ENCODE measurements around the gene AOX1. TPM values are rescaled to one million over a fixed set of nuclear protein-coding genes. Genes with fewer than 3 reads are reported as not detected.
"Not testable (repeated sequence)": the region's sequence is repeated elsewhere in the genome, so short reads cannot be mapped to it uniquely, and the experiment has no call there.

The AOX1 gene
- total RNA-seq (not detected), polyA plus RNA-seq (not detected)

- peak within 1 kb of the TSS; percentile 79 to 84 (median 82) for H3K4me3 Mint-ChIP-seq
- DNase-seq (peak in 2 of 3 donors; percentile 5 to 23), ATAC-seq (ENCODE audit: low read depth in 2 of 2) (no peak)
- H3K9me3 Mint-ChIP-seq, result no peaks in the 10 kb centered on the region
- Histone ChIP-seq H3K4me1 (ENCODE audit: control insufficient read depth, insufficient read depth, low read length, poor library complexity, severe bottlenecking) (peaks cover 10% of the 10 kb centered on the region), H3K36me3 (ENCODE audit: control insufficient read depth, insufficient read depth, low read length) (no peaks in the 10 kb centered on the region), H3K27ac (ENCODE audit: insufficient read depth, low read length, poor library complexity, severe bottlenecking) (no peak within 1 kb of the TSS), H3K4me3 (ENCODE audit: low read depth, low read length) (peak within 1 kb of the TSS; percentile 84), H3K27me3 (ENCODE audit: control insufficient read depth, insufficient read depth, low read length) (peaks cover 8% of the 10 kb centered on the region), H3K9me3 (ENCODE audit: control insufficient read depth in 2 of 2, low read length in 2 of 2) (no peaks in the 10 kb centered on the region)
- peaks cover 25% of the 10 kb centered on the region for H3K27me3 Mint-ChIP-seq
- peaks cover 4 to 8% (median 5%) of the 10 kb centered on the region in 4 donors for H3K4me1 Mint-ChIP-seq
- H3K36me3 Mint-ChIP-seq, result peaks cover 9% of the 10 kb centered on the region
- H3K27ac Mint-ChIP-seq, result peak within 1 kb of the TSS in 2 of 3 donors; percentile 25 to 43
These were observed at the start of gene AOX1 for GRCh38 chr2:200585730-200586643. TSS of gene AOX1 (plus strand) at chr2:200586014. CDS start at chr2:200586109, 95 bp downstream.

- DNase-seq, result no peak
- Mint-ChIP-seq H3K4me3 (no peak overlapping the region), H3K27me3 (no peaks in the 10 kb centered on the region), H3K9me3 (peaks cover 0 to 2% (median 0%) of the 10 kb centered on the region in 7 donors), H3K4me1 (no peaks in the 10 kb centered on the region), H3K36me3 (peaks cover 26% of the 10 kb centered on the region), H3K27ac (no peak overlapping the region)
- Histone ChIP-seq H3K4me3 (ENCODE audit: low read depth, low read length) (no peak overlapping the region), H3K4me1 (ENCODE audit: control insufficient read depth, insufficient read depth, low read length, poor library complexity, severe bottlenecking) (no peaks in the 10 kb centered on the region), H3K27me3 (ENCODE audit: control insufficient read depth, insufficient read depth, low read length) (no peaks in the 10 kb centered on the region), H3K9me3 (ENCODE audit: control insufficient read depth in 2 of 2, low read length in 2 of 2) (no peaks in the 10 kb centered on the region), H3K36me3 (ENCODE audit: control insufficient read depth, insufficient read depth, low read length) (peaks cover 5% of the 10 kb centered on the region), H3K27ac (ENCODE audit: insufficient read depth, low read length, poor library complexity, severe bottlenecking) (no peak overlapping the region)
- ATAC-seq (ENCODE audit: low read depth in 2 of 2), result no peak
These were observed 47.7 kb upstream of the AOX1 start for GRCh38 chr2:200538139-200538538.

- DNase-seq (no peak), ATAC-seq (ENCODE audit: low read depth in 2 of 2) (no peak)
- H3K9me3 Mint-ChIP-seq, result peaks cover 0 to 2% (median 0%) of the 10 kb centered on the region in 7 donors
- H3K4me3 ChIP-seq (ENCODE audit: low read depth, low read length), result no peak overlapping the region
- H3K27ac ChIP-seq (ENCODE audit: insufficient read depth, low read length, poor library complexity, severe bottlenecking), result no peak overlapping the region
- no peaks in the 10 kb centered on the region for H3K4me1 Mint-ChIP-seq
- peaks cover 26% of the 10 kb centered on the region for H3K36me3 Mint-ChIP-seq
- no peaks in the 10 kb centered on the region for H3K4me1 ChIP-seq (ENCODE audit: control insufficient read depth, insufficient read depth, low read length, poor library complexity, severe bottlenecking)
- H3K36me3 ChIP-seq (ENCODE audit: control insufficient read depth, insufficient read depth, low read length), result peaks cover 4% of the 10 kb centered on the region
- no peak overlapping the region for H3K4me3 Mint-ChIP-seq
- no peaks in the 10 kb centered on the region for H3K9me3 ChIP-seq (ENCODE audit: control insufficient read depth in 2 of 2, low read length in 2 of 2)
- H3K27me3 ChIP-seq (ENCODE audit: control insufficient read depth, insufficient read depth, low read length), result no peaks in the 10 kb centered on the region
- H3K27ac Mint-ChIP-seq, result no peak overlapping the region
- no peaks in the 10 kb centered on the region for H3K27me3 Mint-ChIP-seq
These were observed 45.0 kb upstream of the AOX1 start for GRCh38 chr2:200540793-200541192.

- not testable (repeated sequence) for H3K27ac Mint-ChIP-seq; H3K4me1 Mint-ChIP-seq; H3K27me3 Mint-ChIP-seq; H3K36me3 ChIP-seq (ENCODE audit: control insufficient read depth, insufficient read depth, low read length); H3K4me3 Mint-ChIP-seq; H3K4me1 ChIP-seq (ENCODE audit: control insufficient read depth, insufficient read depth, low read length, poor library complexity, severe bottlenecking); H3K27me3 ChIP-seq (ENCODE audit: control insufficient read depth, insufficient read depth, low read length); H3K4me3 ChIP-seq (ENCODE audit: low read depth, low read length); H3K9me3 ChIP-seq (ENCODE audit: control insufficient read depth in 2 of 2, low read length in 2 of 2); DNase-seq; ATAC-seq (ENCODE audit: low read depth in 2 of 2); H3K27ac ChIP-seq (ENCODE audit: insufficient read depth, low read length, poor library complexity, severe bottlenecking); H3K9me3 Mint-ChIP-seq
- peaks cover 26% of the 10 kb centered on the region for H3K36me3 Mint-ChIP-seq
These were observed 19.2 kb upstream of the AOX1 start for GRCh38 chr2:200566596-200566995.

GRCh38 chr2:200567932-200568331 is 17.9 kb upstream of the AOX1 start:
- H3K36me3 Mint-ChIP-seq, result peaks cover 27% of the 10 kb centered on the region
- H3K27me3 Mint-ChIP-seq, result no peaks in the 10 kb centered on the region
- no peak for ATAC-seq (ENCODE audit: low read depth in 2 of 2)
- Histone ChIP-seq H3K4me1 (ENCODE audit: control insufficient read depth, insufficient read depth, low read length, poor library complexity, severe bottlenecking) (no peaks in the 10 kb centered on the region), H3K4me3 (ENCODE audit: low read depth, low read length) (no peak overlapping the region), H3K27me3 (ENCODE audit: control insufficient read depth, insufficient read depth, low read length) (no peaks in the 10 kb centered on the region), H3K9me3 (ENCODE audit: control insufficient read depth in 2 of 2, low read length in 2 of 2) (no peaks in the 10 kb centered on the region), H3K36me3 (ENCODE audit: control insufficient read depth, insufficient read depth, low read length) (no peaks in the 10 kb centered on the region), H3K27ac (ENCODE audit: insufficient read depth, low read length, poor library complexity, severe bottlenecking) (no peak overlapping the region)
- H3K4me1 Mint-ChIP-seq, result peaks cover 0 to 1% (median 0%) of the 10 kb centered on the region in 4 donors
- no peak overlapping the region for H3K4me3 Mint-ChIP-seq
- H3K9me3 Mint-ChIP-seq, result peaks cover 0 to 4% (median 2%) of the 10 kb centered on the region in 7 donors
- no peak for DNase-seq
- H3K27ac Mint-ChIP-seq, result peak overlapping the region in 1 of 3 donors; percentile 27

- Mint-ChIP-seq H3K4me3 (no peak overlapping the region), H3K36me3 (peaks cover 7% of the 10 kb centered on the region), H3K27me3 (no peaks in the 10 kb centered on the region), H3K4me1 (peaks cover 0 to 5% (median 0%) of the 10 kb centered on the region in 4 donors), H3K9me3 (no peaks in the 10 kb centered on the region), H3K27ac (peak overlapping the region in 2 of 3 donors; percentile 39 to 53)
- no peaks in the 10 kb centered on the region for H3K9me3 ChIP-seq (ENCODE audit: control insufficient read depth in 2 of 2, low read length in 2 of 2)
- no peaks in the 10 kb centered on the region for H3K36me3 ChIP-seq (ENCODE audit: control insufficient read depth, insufficient read depth, low read length)
- no peaks in the 10 kb centered on the region for H3K27me3 ChIP-seq (ENCODE audit: control insufficient read depth, insufficient read depth, low read length)
- no peak overlapping the region for H3K4me3 ChIP-seq (ENCODE audit: low read depth, low read length)
- no peak overlapping the region for H3K27ac ChIP-seq (ENCODE audit: insufficient read depth, low read length, poor library complexity, severe bottlenecking)
- no peaks in the 10 kb centered on the region for H3K4me1 ChIP-seq (ENCODE audit: control insufficient read depth, insufficient read depth, low read length, poor library complexity, severe bottlenecking)
- ATAC-seq (ENCODE audit: low read depth in 2 of 2) (no peak), DNase-seq (peak in 2 of 3 donors; percentile 34 to 49)
These were observed 9.9 kb upstream of the AOX1 start for GRCh38 chr2:200575957-200576356.

- H3K27me3 ChIP-seq (ENCODE audit: control insufficient read depth, insufficient read depth, low read length), result no peaks in the 10 kb centered on the region
- Mint-ChIP-seq H3K36me3 (no peaks in the 10 kb centered on the region), H3K27me3 (no peaks in the 10 kb centered on the region), H3K4me1 (peaks cover 0 to 5% (median 0%) of the 10 kb centered on the region in 4 donors), H3K27ac (no peak overlapping the region), H3K9me3 (no peaks in the 10 kb centered on the region), H3K4me3 (no peak overlapping the region)
- no peak overlapping the region for H3K4me3 ChIP-seq (ENCODE audit: low read depth, low read length)
- no peaks in the 10 kb centered on the region for H3K36me3 ChIP-seq (ENCODE audit: control insufficient read depth, insufficient read depth, low read length)
- H3K9me3 ChIP-seq (ENCODE audit: control insufficient read depth in 2 of 2, low read length in 2 of 2), result no peaks in the 10 kb centered on the region
- DNase-seq (no peak), ATAC-seq (ENCODE audit: low read depth in 2 of 2) (no peak)
- no peaks in the 10 kb centered on the region for H3K4me1 ChIP-seq (ENCODE audit: control insufficient read depth, insufficient read depth, low read length, poor library complexity, severe bottlenecking)
- H3K27ac ChIP-seq (ENCODE audit: insufficient read depth, low read length, poor library complexity, severe bottlenecking), result no peak overlapping the region
These were observed 8.8 kb upstream of the AOX1 start for GRCh38 chr2:200577027-200577426.

All from CD4-positive, CD25-positive, alpha-beta regulatory T cell (primary cell).